ENCODE data around the gene HIVEP3.
"Not testable (repeated sequence)": the region's sequence is repeated elsewhere in the genome, so short reads cannot be mapped to it uniquely, and the experiment has no call there.

Gene HIVEP3

GRCh38 chr1:41921271-41921670 lies 2.5 kb upstream of the HIVEP3 start:
- DNase-seq (ENCODE audit: low read depth in 3 of 3): not testable (repeated sequence)

GRCh38 chr1:41920658-41921057 lies 1.9 kb upstream of the HIVEP3 start:
- no peak for DNase-seq (ENCODE audit: low read depth in 3 of 3)

GRCh38 chr1:41919764-41920397 lies 1.2 kb upstream of the HIVEP3 start:
- peak; percentile 70 to 82 (median 71) for DNase-seq (ENCODE audit: low read depth in 3 of 3)

- no peak for DNase-seq (ENCODE audit: low read depth in 3 of 3)
These were observed 409 bp upstream of the HIVEP3 start for GRCh38 chr1:41919131-41919530.

GRCh38 chr1:41917835-41918449 lies 780 bp downstream of the HIVEP3 start:
- no peak for DNase-seq (ENCODE audit: low read depth in 3 of 3)

GRCh38 chr1:41917076-41917475 lies 1.6 kb downstream of the HIVEP3 start:
- DNase-seq (ENCODE audit: low read depth in 3 of 3): no peak

GRCh38 chr1:41915786-41916571 lies 2.7 kb downstream of the HIVEP3 start:
- DNase-seq (ENCODE audit: low read depth in 3 of 3): no peak

GRCh38 chr1:41914516-41914915 lies 4.2 kb downstream of the HIVEP3 start:
- no peak for DNase-seq (ENCODE audit: low read depth in 3 of 3)

- DNase-seq (ENCODE audit: low read depth in 3 of 3): no peak
These were observed 5.7 kb downstream of the HIVEP3 start for GRCh38 chr1:41913014-41913413.

GRCh38 chr1:41908288-41908895 lies 10.3 kb downstream of the HIVEP3 start:
- no peak for DNase-seq (ENCODE audit: low read depth in 3 of 3)

- no peak for DNase-seq (ENCODE audit: low read depth in 3 of 3)
These were observed 11.3 kb downstream of the HIVEP3 start for GRCh38 chr1:41907446-41907845.

- no peak for DNase-seq (ENCODE audit: low read depth in 3 of 3)
These were observed 11.8 kb downstream of the HIVEP3 start for GRCh38 chr1:41906943-41907342.

GRCh38 chr1:41905093-41905675 lies 13.5 kb downstream of the HIVEP3 start:
- no peak for DNase-seq (ENCODE audit: low read depth in 3 of 3)

- no peak for DNase-seq (ENCODE audit: low read depth in 3 of 3)
These were observed 16.1 kb downstream of the HIVEP3 start for GRCh38 chr1:41902664-41903063.

- DNase-seq (ENCODE audit: low read depth in 3 of 3): no peak
These were observed 16.6 kb downstream of the HIVEP3 start for GRCh38 chr1:41902159-41902577.

GRCh38 chr1:41901551-41901950 lies 17.2 kb downstream of the HIVEP3 start:
- DNase-seq (ENCODE audit: low read depth in 3 of 3): no peak

GRCh38 chr1:41900603-41901444 lies 17.9 kb downstream of the HIVEP3 start:
- no peak for DNase-seq (ENCODE audit: low read depth in 3 of 3)

GRCh38 chr1:41898191-41898713 lies 20.5 kb downstream of the HIVEP3 start:
- peak; percentile 41 to 74 (median 65) for DNase-seq (ENCODE audit: low read depth in 3 of 3)

- no peak for DNase-seq (ENCODE audit: low read depth in 3 of 3)
These were observed 23.2 kb downstream of the HIVEP3 start for GRCh38 chr1:41895552-41895951.

- no peak for DNase-seq (ENCODE audit: low read depth in 3 of 3)
These were observed 23.8 kb downstream of the HIVEP3 start for GRCh38 chr1:41894808-41895483.
